Epithelial cell of proximal tubule (primary cell): ENCODE measurements around the gene C1orf141. TPM values are rescaled to one million over a fixed set of nuclear protein-coding genes. Genes with fewer than 3 reads are reported as not detected.

ENCODE experiments used
- DNase-seq: peaks from one replicate; pipeline ENCODE4 v3.0.0-alpha.2; 2011; ENCODE audit warnings: low read depth
- H3K4me3 ChIP-seq: 2 replicates; pipeline ENCODE4 v1.5.1; 2011; ENCODE audit warnings: low read depth, mild to moderate bottlenecking, low read length
- CTCF ChIP-seq: conservative IDR thresholded peaks from 2 replicates; pipeline ENCODE4 v1.5.1; 2012; ENCODE audit warnings: low read depth, mild to moderate bottlenecking, low read length
- total RNA-seq: library from RNA; depleted of rRNA; stranded (reverse); fragments of >200 nt; gene quantifications from 2 replicates; pipeline ENCODE4 v1.2.3, GENCODE V29; 2015

C1orf141 gene
- total RNA-seq, result not detected in 2 replicates

GRCh38 chr1:67134695-67135094 is at the start of gene C1orf141:
C1orf141 (minus strand) TSS chr1:67134970; CDS start chr1:67127240, 7,730 bp downstream.
- TF ChIP-seq CTCF, result no peak
- no peak for DNase-seq
- peak within 1 kb of the TSS; percentile 50 for H3K4me3 ChIP-seq

GRCh38 chr1:67175530-67176087 is 40.8 kb upstream of the C1orf141 start:
- no peak for TF ChIP-seq CTCF
- H3K4me3 ChIP-seq, result no peak overlapping the region
- DNase-seq, result no peak

GRCh38 chr1:67174716-67175284 is 40.0 kb upstream of the C1orf141 start:
- TF ChIP-seq CTCF, result no peak
- DNase-seq, result no peak

GRCh38 chr1:67173988-67174387 is 39.2 kb upstream of the C1orf141 start:
- TF ChIP-seq CTCF, result no peak
- DNase-seq, result no peak

More at GRCh38 chr1:67174716-67175284, 40.0 kb upstream of the C1orf141 start:
- no peak overlapping the region for H3K4me3 ChIP-seq

GRCh38 chr1:67171978-67172377 is 37.2 kb upstream of the C1orf141 start:
- TF ChIP-seq CTCF, result no peak
- no peak for DNase-seq
- no peak overlapping the region for H3K4me3 ChIP-seq

More at GRCh38 chr1:67173988-67174387, 39.2 kb upstream of the C1orf141 start:
- H3K4me3 ChIP-seq, result no peak overlapping the region

GRCh38 chr1:67171574-67171955 is 36.8 kb upstream of the C1orf141 start:
- H3K4me3 ChIP-seq, result no peak overlapping the region
- TF ChIP-seq CTCF, result no peak
- no peak for DNase-seq

- TF ChIP-seq CTCF, result no peak
- no peak for DNase-seq
Observed at GRCh38 chr1:67170751-67171573, 36.2 kb upstream of the C1orf141 start.

More at GRCh38 chr1:67170751-67171573, 36.2 kb upstream of the C1orf141 start:
- no peak overlapping the region for H3K4me3 ChIP-seq
